Measurements from ENCODE around the gene THAP2. TPM values are rescaled to one million over a fixed set of nuclear protein-coding genes. Genes with fewer than 3 reads are reported as not detected.

THAP2 gene
- total and polyA plus RNA-seq, 12 donors: 2.3 to 9.7 (median 6.1) TPM

DNA sequence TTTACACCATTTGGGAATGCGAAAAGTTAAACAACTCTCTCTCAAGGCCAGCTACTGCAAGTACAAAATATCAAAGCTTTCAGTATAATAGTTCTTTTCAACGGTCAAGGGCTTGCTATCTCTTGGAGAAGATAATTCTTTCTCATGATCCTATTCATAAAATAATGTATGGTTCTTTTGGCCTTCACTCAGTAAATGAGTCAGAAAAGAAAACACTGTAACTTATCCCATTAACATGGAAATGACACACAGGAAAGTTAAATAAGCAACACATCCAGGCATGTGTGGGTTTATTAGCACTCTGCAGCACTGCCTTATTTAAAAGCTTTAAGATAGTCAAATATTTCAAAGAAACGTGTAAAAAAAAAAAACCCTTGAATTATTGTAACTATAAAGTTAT, 37.3 kb upstream of the THAP2 start:
- Histone ChIP-seq H3K9me3 (no peaks in the 10 kb centered on the region), H3K4me3 (no peak overlapping the region), H3K27ac (peak overlapping the region in 6 of 10 donors; percentile 7 to 65 (median 19)), H3K27me3 (no peaks in the 10 kb centered on the region), H3K4me1 (peaks cover 0 to 26% (median 9%) of the 10 kb centered on the region in 9 donors), H3K36me3 (peaks cover 0 to 100% (median 84%) of the 10 kb centered on the region in 9 donors)
- TF ChIP-seq, protein P1, sequence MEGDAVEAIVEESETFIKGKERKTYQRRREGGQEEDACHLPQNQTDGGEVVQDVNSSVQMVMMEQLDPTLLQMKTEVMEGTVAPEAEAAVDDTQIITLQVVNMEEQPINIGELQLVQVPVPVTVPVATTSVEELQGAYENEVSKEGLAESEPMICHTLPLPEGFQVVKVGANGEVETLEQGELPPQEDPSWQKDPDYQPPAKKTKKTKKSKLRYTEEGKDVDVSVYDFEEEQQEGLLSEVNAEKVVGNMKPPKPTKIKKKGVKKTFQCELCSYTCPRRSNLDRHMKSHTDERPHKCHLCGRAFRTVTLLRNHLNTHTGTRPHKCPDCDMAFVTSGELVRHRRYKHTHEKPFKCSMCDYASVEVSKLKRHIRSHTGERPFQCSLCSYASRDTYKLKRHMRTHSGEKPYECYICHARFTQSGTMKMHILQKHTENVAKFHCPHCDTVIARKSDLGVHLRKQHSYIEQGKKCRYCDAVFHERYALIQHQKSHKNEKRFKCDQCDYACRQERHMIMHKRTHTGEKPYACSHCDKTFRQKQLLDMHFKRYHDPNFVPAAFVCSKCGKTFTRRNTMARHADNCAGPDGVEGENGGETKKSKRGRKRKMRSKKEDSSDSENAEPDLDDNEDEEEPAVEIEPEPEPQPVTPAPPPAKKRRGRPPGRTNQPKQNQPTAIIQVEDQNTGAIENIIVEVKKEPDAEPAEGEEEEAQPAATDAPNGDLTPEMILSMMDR (IDR thresholded peaks at IDR 0.05): no peak
- intact Hi-C loops (cut with DNase I): loop anchor here in 1 of 10 donors (1.0 kb wide), 1 partner anchor 12 kb away; no protein-coding TSS in a partner anchor
- DNase-seq (no peak), ATAC-seq (no peak)
- WGBS, 2 donors: 40 to 51% methylated on average over 3 of the region's 3 CpGs

DNA sequence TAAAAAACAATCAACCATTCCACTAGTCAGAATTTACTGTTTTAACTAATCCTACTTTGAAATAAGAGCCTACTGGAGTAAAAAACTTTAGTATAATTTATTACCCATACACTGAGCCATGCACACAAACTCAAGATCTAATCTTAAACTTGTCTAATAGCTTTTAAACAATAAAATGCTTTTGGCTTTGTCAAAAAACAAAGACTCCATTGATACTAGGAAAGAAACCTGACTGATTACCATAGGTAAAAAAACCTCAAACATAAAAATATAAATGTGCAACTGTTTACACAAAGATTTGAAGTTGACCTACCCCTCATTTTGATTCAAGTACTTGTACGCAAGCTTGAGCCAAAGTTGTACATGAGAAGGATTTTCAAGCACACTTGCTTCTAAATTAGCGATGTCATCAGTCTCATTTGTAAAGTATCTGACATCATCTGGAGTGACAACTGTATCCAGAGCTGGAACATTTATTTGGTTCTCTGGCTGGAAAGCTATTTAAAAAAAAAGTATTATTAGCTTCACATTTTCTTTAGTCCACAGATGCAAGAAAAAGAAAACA, 36.6 kb upstream of the THAP2 start:
- Histone ChIP-seq H3K4me1 (peaks cover 0 to 26% (median 9%) of the 10 kb centered on the region in 9 donors), H3K27ac (peak overlapping the region in 1 of 10 donors; percentile 38), H3K4me3 (no peak overlapping the region), H3K9me3 (no peaks in the 10 kb centered on the region), H3K36me3 (peaks cover 0 to 100% (median 84%) of the 10 kb centered on the region in 9 donors), H3K27me3 (no peaks in the 10 kb centered on the region)
- 81% methylated on average over 2 of the region's 2 CpGs for WGBS, 2 donors
- DNase-seq: no peak
- intact Hi-C loops (cut with DNase I): no loop called here
- no peak for ATAC-seq
- TF ChIP-seq, protein P1 (IDR thresholded peaks at IDR 0.05): no peak

DNA sequence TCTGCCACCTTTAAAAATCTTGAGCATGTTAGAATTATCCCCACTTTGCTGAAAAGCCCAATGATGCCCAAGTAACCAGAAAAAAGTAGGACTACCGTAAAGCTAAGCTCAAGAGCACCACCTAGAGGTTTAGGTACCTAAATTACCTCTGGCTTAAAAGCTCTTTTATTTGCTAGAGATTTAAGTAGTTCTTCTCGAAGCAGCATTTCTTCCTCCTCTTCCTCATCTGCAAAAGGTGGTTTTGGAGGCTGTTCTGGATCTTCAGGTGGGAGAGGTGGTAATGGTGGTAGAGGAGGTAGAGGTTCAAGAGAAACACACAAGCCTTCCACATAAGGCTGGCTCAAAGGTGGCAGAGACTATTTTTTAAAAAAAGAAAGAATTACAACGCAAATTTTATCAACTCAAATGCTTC, 27.4 kb upstream of the THAP2 start:
- ATAC-seq (no peak), DNase-seq (peak in 1 of 2 donors; percentile 19)
- TF ChIP-seq, protein P1 (IDR thresholded peaks at IDR 0.05): peak; percentile 38 to 83 (median 72)
- no peak overlapping the region for H3K4me3 ChIP-seq
- intact Hi-C loops (cut with DNase I): loop anchor here in 4 of 10 donors (5.0 kb wide), 2 partner anchors 111 to 219 kb away; no protein-coding TSS in a partner anchor
- H3K4me1 ChIP-seq: peaks cover 0 to 9% (median 0%) of the 10 kb centered on the region in 9 donors
- H3K9me3 ChIP-seq: no peaks in the 10 kb centered on the region
- H3K27ac ChIP-seq: no peak overlapping the region
- 36 to 40% methylated on average over 3 of the region's 3 CpGs for WGBS, 2 donors
- peaks cover 0 to 100% (median 57%) of the 10 kb centered on the region in 9 donors for H3K36me3 ChIP-seq
- no peaks in the 10 kb centered on the region for H3K27me3 ChIP-seq

DNA sequence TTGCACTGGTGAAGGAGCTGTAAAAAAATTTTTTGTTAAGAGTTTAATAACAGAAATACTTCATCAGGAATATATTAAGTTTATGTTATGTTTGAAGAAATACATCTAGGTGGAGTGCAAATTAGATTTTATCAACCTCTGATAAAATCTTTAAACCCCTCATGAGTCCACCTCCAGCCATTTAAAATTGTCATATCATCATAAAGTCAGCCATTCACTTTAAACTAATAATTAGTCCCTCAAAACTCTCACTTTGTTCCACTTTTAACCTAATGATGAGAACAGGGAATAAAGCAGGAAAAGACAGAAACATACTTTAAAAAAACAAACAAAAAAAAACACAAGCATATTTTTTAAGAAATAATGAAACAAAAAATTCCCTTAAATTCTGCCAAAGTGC, 25.6 kb upstream of the THAP2 start:
- peaks cover 0 to 100% (median 51%) of the 10 kb centered on the region in 9 donors for H3K36me3 ChIP-seq
- TF ChIP-seq, protein P1 (IDR thresholded peaks at IDR 0.05): no peak
- no peaks in the 10 kb centered on the region for H3K9me3 ChIP-seq
- peaks cover 0 to 9% (median 0%) of the 10 kb centered on the region in 9 donors for H3K4me1 ChIP-seq
- ATAC-seq: no peak
- H3K27ac ChIP-seq: no peak overlapping the region
- intact Hi-C loops (cut with DNase I): loop anchor here in 4 of 10 donors (5.0 kb wide), 2 partner anchors 109 to 221 kb away; no protein-coding TSS in a partner anchor
- no peaks in the 10 kb centered on the region for H3K27me3 ChIP-seq
- no peak overlapping the region for H3K4me3 ChIP-seq
- DNase-seq: no peak

Measured in heart right ventricle (tissue), 16 donors.